Peyer's patch (tissue), 4 donors: ENCODE results near the gene KRTAP5-6.

Experiments used
- CTCF ChIP-seq, 6 experiments: fragments of 450-650 bp in 4 of 6; fragments of 200-600 bp in 2 of 6; sonication (generic) in 1 of 6; IDR thresholded peaks; one replicate each; pipeline ENCODE4 v1.5.1; 2017 to 2019; ENCODE audit warnings: antibody characterized with exemption in 6 of 6, mild to moderate bottlenecking in 3 of 6, moderate library complexity in 1 of 6
- POLR2A ChIP-seq, 2 donors: fragments of 450-650 bp; IDR thresholded peaks; one replicate each; pipeline ENCODE4 v1.5.1; 2017; ENCODE audit warnings: antibody characterized with exemption in 2 of 2, mild to moderate bottlenecking in 2 of 2, moderate library complexity in 2 of 2

DNA sequence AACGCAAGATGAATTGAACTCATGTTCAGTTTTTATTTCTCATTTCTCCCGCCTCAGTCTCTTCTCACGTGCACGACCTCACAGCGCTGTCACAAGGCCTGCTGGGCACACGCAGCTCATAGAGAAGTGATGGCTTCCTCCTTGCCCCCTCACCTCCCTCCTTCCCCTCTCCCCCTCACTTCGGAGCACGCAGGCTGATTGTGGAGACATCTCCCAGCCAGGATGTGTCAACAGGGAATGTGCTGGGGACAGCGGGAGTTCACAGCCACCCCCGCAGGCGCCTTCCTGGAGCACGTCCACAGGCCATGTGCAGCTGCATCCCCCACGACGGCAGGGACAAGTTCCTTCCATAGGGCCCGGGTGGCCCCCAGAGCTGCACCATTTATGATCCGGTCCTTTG, 29.1 kb upstream of the KRTAP5-6 start:
- no peak for TF ChIP-seq CTCF (IDR thresholded peaks at IDR 0.05)
- TF ChIP-seq POLR2A (IDR thresholded peaks at IDR 0.05) = no peak
